Measurements from ENCODE around the gene NDUFA6.

DNA sequence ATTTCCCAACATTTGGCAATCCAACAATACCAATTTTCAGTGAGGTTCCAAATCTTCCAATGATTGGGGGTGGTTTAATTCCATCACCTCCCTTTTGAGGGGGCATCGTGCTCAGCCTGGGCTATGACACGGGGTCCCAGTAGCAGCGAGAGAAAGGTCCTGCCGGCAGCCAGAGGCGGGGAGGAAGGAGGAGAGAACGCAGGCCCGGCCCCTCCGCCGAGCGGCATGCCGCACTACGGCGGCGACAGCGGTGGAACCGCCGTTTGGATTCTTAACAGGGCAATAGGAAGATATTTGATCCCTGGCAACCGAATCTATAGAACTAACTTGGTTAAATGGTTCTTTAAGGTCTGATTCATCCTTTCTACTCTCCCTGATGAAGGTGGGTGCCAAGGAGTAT, 18.3 kb upstream of the NDUFA6 start:
- TF ChIP-seq, protein P1, sequence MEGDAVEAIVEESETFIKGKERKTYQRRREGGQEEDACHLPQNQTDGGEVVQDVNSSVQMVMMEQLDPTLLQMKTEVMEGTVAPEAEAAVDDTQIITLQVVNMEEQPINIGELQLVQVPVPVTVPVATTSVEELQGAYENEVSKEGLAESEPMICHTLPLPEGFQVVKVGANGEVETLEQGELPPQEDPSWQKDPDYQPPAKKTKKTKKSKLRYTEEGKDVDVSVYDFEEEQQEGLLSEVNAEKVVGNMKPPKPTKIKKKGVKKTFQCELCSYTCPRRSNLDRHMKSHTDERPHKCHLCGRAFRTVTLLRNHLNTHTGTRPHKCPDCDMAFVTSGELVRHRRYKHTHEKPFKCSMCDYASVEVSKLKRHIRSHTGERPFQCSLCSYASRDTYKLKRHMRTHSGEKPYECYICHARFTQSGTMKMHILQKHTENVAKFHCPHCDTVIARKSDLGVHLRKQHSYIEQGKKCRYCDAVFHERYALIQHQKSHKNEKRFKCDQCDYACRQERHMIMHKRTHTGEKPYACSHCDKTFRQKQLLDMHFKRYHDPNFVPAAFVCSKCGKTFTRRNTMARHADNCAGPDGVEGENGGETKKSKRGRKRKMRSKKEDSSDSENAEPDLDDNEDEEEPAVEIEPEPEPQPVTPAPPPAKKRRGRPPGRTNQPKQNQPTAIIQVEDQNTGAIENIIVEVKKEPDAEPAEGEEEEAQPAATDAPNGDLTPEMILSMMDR (conservative IDR thresholded peaks at IDR 0.05; ENCODE audit: low read depth, low read length), result no peak
- no peak for TF ChIP-seq EZH2 (IDR thresholded peaks at IDR 0.05; ENCODE audit: low read length, unreplicated experiment)

Data from PC-3 (cell line).